ENCODE measurements around the gene IMPA2.

The IMPA2 gene

GRCh38 chr18:11992096-11992790 lies 10.9 kb downstream of the IMPA2 start:
- no peak for DNase-seq (ENCODE audit: low spot score)
- TF ChIP-seq CTCF (IDR thresholded peaks at IDR 0.05; ENCODE audit: extremely low read depth, insufficient read depth, missing control alignments): no peak
- in situ Hi-C loops (cut with MboI; ENCODE audit: low pct_unique_long_range_greater_than_20kb, low sequenced_read_pairs, unreplicated experiment): no loop called here

- in situ Hi-C loops (cut with MboI; ENCODE audit: low pct_unique_long_range_greater_than_20kb, low sequenced_read_pairs, unreplicated experiment): no loop called here
- DNase-seq (ENCODE audit: low spot score): no peak
- no peak for TF ChIP-seq CTCF (IDR thresholded peaks at IDR 0.05; ENCODE audit: extremely low read depth, insufficient read depth, missing control alignments)
Measured at GRCh38 chr18:11993264-11993916, 12.1 kb downstream of the IMPA2 start.

- in situ Hi-C loops (cut with MboI; ENCODE audit: low pct_unique_long_range_greater_than_20kb, low sequenced_read_pairs, unreplicated experiment): no loop called here
- TF ChIP-seq CTCF (IDR thresholded peaks at IDR 0.05; ENCODE audit: extremely low read depth, insufficient read depth, missing control alignments): no peak
- DNase-seq (ENCODE audit: low spot score): no peak
Measured at GRCh38 chr18:11994336-11994702, 13.0 kb downstream of the IMPA2 start.

GRCh38 chr18:11994703-11995444 lies 13.6 kb downstream of the IMPA2 start:
- in situ Hi-C loops (cut with MboI; ENCODE audit: low pct_unique_long_range_greater_than_20kb, low sequenced_read_pairs, unreplicated experiment): no loop called here
- no peak for TF ChIP-seq CTCF (IDR thresholded peaks at IDR 0.05; ENCODE audit: extremely low read depth, insufficient read depth, missing control alignments)
- no peak for DNase-seq (ENCODE audit: low spot score)

- DNase-seq (ENCODE audit: low spot score): peak; percentile 83
- in situ Hi-C loops (cut with MboI; ENCODE audit: low pct_unique_long_range_greater_than_20kb, low sequenced_read_pairs, unreplicated experiment): no loop called here
- peak; percentile 94 for TF ChIP-seq CTCF (IDR thresholded peaks at IDR 0.05; ENCODE audit: extremely low read depth, insufficient read depth, missing control alignments)
Measured at GRCh38 chr18:11995445-11996189, 14.3 kb downstream of the IMPA2 start.

- no peak for DNase-seq (ENCODE audit: low spot score)
- no peak for TF ChIP-seq CTCF (IDR thresholded peaks at IDR 0.05; ENCODE audit: extremely low read depth, insufficient read depth, missing control alignments)
- in situ Hi-C loops (cut with MboI; ENCODE audit: low pct_unique_long_range_greater_than_20kb, low sequenced_read_pairs, unreplicated experiment): no loop called here
Measured at GRCh38 chr18:11996190-11996754, 15.0 kb downstream of the IMPA2 start.
